ENCODE results near the gene SLC9A9.
"Not testable (repeated sequence)": the region's sequence is repeated elsewhere in the genome, so short reads cannot be mapped to it uniquely, and the experiment has no call there.

SLC9A9 gene

DNA sequence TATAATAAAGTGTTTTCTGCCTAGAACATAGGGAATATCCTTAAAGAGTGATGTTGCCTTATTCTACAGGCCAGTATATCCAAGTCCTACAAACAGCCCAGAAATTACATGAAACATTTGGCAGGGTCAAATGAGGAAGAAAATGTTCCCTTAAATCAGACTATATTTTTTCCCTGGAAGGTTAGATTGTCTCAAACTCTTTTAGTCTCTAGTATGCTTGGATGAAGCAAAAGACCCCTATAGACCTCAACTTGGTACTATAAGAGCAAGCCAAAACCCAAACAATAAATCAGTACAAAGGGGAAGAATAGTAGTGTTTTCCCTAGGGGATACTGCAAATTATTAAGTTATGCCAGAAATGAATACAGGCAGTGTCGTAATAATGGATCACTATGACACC is 310.2 kb downstream of the SLC9A9 start:
- TF ChIP-seq POLR2A (IDR thresholded peaks at IDR 0.05; ENCODE audit: low read length), result no peak
- no peak for TF ChIP-seq GATA1 (IDR thresholded peaks at IDR 0.05; ENCODE audit: low read depth, low read length)
- no peak for DNase-seq

DNA sequence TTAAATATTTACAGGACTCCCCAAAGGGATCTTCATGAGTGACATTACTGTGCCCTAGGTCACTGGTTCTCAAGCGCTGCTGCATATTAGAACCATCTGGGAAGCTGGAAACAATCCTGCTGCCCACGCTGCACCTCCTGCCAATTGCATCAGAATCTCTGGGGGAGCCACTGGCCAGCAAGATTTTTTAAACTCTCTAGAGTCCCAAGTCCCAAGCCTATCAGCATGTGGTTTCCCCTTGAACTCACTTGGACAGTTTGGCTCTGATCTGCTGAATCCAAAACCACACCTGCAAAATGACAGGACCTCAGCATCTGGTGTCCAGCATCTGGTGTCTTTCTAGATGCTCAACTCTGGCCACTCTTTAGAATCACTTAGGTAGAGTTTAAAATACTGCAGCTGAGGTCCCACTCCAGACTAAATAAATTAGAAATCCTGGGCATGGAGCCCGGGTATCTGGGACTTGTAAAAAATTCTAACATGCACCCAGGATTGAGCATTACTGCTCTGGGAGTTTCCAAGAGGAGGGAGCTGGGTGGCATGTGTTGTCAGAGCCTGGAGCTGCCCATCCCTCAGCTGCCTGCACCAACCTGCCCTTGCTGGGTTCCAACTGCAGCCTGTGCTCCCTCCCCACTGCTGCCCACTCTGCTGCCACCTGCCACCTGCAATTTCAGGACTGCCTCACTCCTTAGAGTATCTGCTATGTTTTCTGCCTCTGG is 311.3 kb downstream of the SLC9A9 start:
- TF ChIP-seq GATA1 (IDR thresholded peaks at IDR 0.05; ENCODE audit: low read depth, low read length) (no peak), POLR2A (IDR thresholded peaks at IDR 0.05; ENCODE audit: low read length) (no peak)
- no peak for DNase-seq

DNA sequence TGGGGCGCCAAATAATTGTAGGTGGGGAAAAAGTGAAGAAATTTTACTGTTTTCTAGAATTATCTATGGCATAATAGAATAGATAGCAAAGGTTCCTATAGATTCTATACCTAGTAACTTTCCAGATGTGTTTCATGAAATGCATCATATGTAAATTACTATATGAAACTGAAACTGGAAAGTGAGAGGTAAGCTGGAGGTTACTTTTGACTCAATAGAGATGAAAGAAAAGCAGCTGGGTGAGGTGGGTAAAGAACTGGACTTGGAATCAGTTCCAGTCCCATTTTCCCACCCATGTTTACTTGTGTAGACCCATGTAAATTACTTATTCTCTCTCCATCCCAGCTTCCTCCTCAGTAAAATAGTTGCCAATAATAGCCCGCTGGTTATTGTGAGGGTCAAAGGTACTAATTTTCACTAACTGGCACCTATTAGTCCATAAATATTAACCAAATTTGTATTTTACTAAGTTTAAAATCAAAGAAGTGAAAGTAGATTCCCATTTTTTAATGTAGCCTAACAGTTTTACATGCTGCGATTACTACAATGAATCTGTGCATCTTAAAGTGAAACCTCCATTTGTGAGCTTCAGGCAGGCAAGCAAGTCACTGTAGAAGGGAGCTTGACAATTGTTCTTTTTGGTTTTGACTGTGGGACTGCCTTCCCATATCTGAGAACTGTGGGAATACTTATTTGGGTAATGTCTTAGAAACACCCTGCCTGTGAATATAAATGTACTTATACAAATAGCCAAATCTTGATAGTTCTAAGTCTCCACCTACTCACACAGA is 312.1 kb downstream of the SLC9A9 start:
- no peak for DNase-seq
- TF ChIP-seq GATA1 (IDR thresholded peaks at IDR 0.05; ENCODE audit: low read depth, low read length) (no peak), POLR2A (IDR thresholded peaks at IDR 0.05; ENCODE audit: low read length) (no peak)

DNA sequence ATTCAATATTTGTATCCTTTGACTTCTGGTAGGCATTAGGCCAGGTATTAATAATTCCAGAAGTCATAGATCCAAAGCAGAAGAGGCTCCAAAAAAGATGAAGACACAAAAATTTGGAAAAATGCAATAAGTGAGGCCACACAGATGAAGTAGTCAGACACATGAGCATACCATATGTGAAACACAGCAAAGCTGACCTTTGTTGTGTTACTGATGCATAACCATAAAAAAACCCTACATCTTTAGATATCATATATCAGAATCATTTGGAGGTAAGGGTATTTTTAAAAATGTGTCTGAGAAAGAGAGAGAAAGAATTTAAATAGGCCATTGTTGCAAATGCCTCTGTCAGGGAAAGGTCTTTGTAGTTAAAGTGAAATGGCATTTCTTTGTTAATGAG is 314.9 kb downstream of the SLC9A9 start:
- no peak for DNase-seq
- no peak for TF ChIP-seq GATA1 (IDR thresholded peaks at IDR 0.05; ENCODE audit: low read depth, low read length)
- no peak for TF ChIP-seq POLR2A (IDR thresholded peaks at IDR 0.05; ENCODE audit: low read length)

DNA sequence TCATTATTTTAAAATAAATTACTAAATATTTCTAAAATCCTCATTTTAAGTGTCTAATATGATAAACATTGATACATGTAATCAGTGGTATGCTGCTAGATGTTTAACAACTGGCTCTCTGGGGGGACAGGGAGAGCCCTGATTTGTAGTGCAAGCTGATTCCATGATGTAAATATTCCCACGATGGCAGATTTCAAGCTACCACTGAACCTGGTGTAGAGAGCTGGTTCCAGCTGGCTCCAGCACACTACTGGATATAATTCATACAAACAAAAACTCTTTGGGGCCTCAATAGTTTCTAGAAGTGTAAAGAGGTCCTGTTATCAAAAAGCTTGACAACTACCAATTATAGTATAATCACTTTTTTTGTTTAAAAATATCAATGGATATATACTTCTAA is 316.2 kb downstream of the SLC9A9 start:
- DNase-seq, result no peak
- no peak for TF ChIP-seq POLR2A (IDR thresholded peaks at IDR 0.05; ENCODE audit: low read length)

DNA sequence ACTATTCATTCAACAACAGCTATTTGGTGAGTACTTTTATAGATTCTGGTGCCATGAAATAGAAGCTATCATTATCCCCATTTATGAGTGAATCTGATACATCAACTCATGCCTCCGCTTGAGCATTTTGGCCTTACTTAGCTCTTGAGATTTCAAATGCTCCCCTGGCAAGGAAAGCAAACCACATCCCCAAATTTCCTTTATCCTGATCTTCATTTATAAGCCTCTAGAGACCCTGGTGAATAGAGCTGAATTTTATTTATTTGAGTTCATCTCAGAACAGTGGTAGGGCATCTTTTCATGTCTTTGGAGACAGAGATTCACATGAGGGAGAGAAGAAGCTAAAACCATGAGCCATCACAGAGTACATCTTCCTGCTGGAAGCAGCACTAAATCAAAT is 317.2 kb downstream of the SLC9A9 start:
- DNase-seq, result no peak
- TF ChIP-seq POLR2A (IDR thresholded peaks at IDR 0.05; ENCODE audit: low read length) (no peak), GATA1 (IDR thresholded peaks at IDR 0.05; ENCODE audit: low read depth, low read length) (no peak)

DNA sequence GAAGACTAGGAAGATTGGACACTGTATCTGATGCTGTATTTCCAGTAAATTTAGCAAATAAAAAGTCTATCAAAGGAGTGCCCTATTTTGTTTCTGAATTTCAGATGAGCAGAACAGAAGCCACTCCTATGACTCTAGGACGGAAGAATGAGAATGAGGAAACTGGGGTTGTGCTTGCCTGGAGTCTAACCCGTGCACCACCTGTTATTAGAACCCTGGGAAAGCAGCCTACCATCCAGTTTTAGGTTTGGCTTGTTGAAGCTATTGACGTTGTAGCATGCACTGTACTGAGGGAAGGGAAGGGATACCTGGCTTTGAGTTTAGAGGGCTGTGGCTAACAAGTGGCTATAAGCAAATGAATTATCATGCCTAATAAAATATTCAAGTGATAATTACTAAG is 318.5 kb downstream of the SLC9A9 start:
- TF ChIP-seq POLR2A (IDR thresholded peaks at IDR 0.05; ENCODE audit: low read length) (no peak), GATA1 (IDR thresholded peaks at IDR 0.05; ENCODE audit: low read depth, low read length) (no peak)

DNA sequence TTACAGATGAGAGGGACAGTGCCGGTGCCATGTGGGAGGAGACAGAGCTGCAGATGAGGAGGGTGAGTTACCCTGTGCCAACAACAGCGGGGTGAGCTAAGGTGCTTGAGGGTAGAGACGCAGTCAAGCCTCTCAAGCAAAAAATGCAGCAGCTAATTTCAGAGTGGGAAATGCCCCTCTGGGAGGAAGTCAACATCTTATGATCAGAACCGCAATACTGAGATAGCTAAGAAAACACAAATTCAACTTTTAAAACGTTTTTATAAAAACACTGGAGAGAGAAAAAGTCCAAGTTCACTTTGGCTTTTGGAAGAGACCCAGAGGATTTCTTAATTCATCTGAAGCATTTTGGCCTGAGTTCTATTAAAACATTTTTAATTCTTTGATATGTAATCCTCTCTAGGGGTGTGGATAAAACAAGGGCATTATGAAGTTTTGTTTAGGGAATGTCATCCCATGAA is 319.2 kb downstream of the SLC9A9 start:
- TF ChIP-seq GATA1 (IDR thresholded peaks at IDR 0.05; ENCODE audit: low read depth, low read length) (no peak), POLR2A (IDR thresholded peaks at IDR 0.05; ENCODE audit: low read length) (no peak)
- DNase-seq, result no peak

More for the DNA sequence above, 318.5 kb downstream of the SLC9A9 start:
- no peak for DNase-seq

DNA sequence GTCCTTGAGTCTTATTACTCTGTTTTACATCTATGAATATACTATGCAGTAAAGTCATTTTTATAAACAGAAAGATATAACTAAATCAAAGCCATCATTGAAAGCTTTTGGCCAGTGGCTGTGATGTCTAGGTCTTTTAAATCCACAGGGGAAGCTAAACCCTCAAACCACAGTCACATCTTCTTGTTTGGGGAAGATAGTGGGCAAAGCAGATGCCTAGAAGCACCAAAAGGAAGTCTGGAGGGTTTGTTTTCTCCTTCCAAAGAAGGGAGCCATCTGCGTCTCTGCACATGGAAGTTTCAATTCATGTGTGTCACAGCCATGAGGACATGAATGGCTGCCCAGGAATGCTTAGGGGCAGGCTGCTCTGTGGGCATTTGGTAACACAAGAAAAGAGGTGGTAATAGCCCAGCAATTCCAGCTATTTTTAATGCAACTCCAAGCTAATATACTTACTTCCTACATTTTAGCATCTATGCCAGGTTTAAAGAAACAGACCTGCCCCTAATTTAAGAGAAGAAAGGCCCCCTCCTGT is 322.2 kb downstream of the SLC9A9 start:
- DNase-seq, result no peak
- TF ChIP-seq GATA1 (IDR thresholded peaks at IDR 0.05; ENCODE audit: low read depth, low read length), result no peak

DNA sequence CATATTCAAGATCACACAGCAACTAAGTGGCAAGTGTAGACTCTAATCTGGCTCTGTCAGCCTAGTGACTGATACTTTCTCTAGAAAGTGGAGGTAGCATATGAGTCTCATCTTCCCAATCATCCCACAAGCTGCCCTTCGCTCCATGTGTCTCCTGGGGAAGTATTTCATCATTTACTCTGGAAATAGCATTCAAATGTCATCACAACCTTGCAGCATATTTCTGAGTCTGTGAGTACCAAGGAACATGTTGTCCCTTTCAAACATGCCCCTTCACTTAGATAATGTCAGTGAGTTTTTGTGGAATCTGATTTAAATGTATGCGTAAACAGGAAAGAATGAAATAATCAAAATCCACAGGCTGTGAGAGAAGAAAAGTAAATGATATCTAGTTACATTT is 322.9 kb downstream of the SLC9A9 start:
- no peak for TF ChIP-seq POLR2A (IDR thresholded peaks at IDR 0.05; ENCODE audit: low read length)
- no peak for TF ChIP-seq GATA1 (IDR thresholded peaks at IDR 0.05; ENCODE audit: low read depth, low read length)
- DNase-seq, result no peak

DNA sequence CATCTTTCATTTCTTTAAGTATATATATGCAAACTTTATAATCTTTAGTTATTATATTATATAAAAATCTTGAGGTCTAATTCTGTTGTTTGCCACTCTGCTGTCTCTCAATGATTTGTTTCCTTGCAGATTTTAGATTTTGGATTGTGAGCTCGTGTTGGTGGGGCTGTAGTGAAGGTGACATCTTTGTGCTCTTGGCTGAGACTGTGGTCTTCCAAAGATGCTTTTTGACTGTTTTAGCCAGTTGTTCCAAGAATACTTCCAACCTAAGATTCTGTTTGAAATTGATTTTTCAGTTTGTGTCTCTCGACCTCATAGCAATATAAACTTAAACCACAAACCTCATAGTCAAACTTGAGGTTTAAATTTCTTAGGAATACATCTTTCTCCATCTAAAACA is 326.5 kb downstream of the SLC9A9 start:
- no peak for DNase-seq
- TF ChIP-seq GATA1 (IDR thresholded peaks at IDR 0.05; ENCODE audit: low read depth, low read length) (no peak), POLR2A (IDR thresholded peaks at IDR 0.05; ENCODE audit: low read length) (no peak)

DNA sequence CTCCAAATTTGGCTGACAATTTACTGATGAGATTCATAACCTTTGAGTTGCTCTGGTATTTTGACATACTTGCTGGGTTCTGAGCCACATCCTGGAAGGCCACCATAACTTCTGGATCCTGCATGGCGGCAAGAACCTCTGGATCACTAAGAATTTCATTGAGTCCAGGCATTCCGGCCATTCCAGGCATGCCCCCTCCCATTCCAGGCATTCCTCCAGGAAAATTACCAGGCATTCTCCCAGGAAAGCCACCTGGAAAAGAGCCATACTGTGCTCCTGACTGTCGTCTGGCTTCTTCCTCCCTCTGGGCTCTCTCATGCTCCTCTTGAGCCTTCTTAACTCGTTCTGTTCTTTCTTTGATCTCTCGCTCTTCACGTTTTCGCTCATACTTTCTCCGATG is 331.1 kb downstream of the SLC9A9 start:
- not testable (repeated sequence) for DNase-seq

DNA sequence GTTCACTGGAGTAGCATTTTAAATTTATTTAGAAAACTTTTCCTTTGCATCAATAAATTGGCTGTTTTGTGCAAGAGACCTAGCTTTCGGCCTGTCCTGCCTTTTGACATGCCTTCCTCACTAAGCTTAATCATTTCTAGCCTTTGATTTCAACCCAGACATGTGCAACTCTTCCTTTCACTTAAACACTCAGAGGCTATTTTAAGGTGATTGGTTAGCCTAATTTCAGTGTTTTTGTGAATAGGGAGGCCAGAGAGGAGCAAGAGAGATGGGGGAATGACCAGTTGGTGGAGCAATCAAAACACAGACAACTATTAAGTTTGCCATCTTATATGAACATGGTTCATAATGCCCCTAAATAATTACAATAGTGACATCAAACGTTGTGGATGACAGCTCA is 333.4 kb downstream of the SLC9A9 start:
- TF ChIP-seq GATA1 (IDR thresholded peaks at IDR 0.05; ENCODE audit: low read depth, low read length) (no peak), POLR2A (IDR thresholded peaks at IDR 0.05; ENCODE audit: low read length) (no peak)
- DNase-seq, result no peak

DNA sequence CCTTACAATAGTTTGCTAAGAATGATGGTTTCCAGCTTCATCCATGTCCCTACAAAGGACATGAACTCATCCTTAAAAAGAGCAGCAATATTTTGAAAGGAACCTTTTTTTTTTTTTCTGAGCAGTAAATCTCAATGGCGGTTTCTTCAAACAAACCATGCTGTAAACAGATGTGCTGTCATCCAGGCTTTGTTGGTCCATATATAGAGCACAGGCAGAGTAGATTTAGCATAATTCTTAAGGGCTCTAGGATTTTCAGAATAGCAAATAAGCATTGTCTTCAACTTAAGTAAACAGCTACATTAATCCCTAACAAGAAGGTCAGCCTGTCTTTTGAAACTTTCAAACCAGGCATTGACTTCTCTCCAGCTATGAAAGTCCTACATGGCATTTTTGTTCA is 334.2 kb downstream of the SLC9A9 start:
- no peak for DNase-seq
- TF ChIP-seq GATA1 (IDR thresholded peaks at IDR 0.05; ENCODE audit: low read depth, low read length) (no peak), POLR2A (IDR thresholded peaks at IDR 0.05; ENCODE audit: low read length) (no peak)
